GM10248 (cell line): Measurements from ENCODE around the gene EFCAB7.

ENCODE experiments used
- CTCF ChIA-PET: fragments of 300-600 bp; sonication (Branson Sonifier 250); formaldehyde crosslinking; extraction: SDS; loops from one replicate; lab custom pipeline; 2021; ENCODE audit warnings: antibody characterized with exemption; lab: Yijun Ruan, JAX
- POLR2A ChIA-PET: fragments of 350-650 bp; sonication (Branson Sonifier 250); formaldehyde crosslinking; extraction: SDS; loops from one replicate; lab custom pipeline; 2020; ENCODE audit warnings: antibody characterized with exemption; lab: Yijun Ruan, JAX
- DNase-seq: peaks from one replicate; pipeline ENCODE4 v3.0.0; 2012; ENCODE audit errors: extremely low spot score
- CTCF ChIP-seq: IDR thresholded peaks from 2 replicates; pipeline ENCODE4 v1.5.1; 2012; ENCODE audit warnings: mild to moderate bottlenecking, low read depth; ENCODE audit errors: extremely low read depth, missing control alignments, control extremely low read depth

The EFCAB7 gene

DNA sequence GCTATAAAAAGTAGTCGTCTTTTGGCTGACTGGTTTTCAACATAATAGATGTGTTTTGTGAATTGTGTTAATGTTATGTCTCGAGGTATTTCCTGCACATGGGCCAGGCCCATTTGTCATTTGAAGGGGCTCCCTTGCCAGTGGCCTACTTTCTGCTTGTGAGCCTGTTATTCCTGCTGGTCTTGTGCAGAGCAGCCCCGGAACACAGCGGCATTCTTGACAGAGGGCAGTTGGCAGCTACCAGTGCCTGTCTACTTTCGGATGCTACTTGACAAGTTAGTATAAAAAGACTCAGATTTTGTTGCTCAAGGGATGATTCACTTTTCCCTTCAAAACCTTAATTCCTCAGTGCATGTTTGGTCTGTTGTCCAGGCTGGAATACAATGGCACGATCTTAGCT is 98.4 kb downstream of the EFCAB7 start:
- POLR2A ChIA-PET = no interaction called here
- CTCF ChIA-PET = interaction anchor here (1.2 to 2.5 kb wide), 2 partner anchors 15 to 515 kb away, joined by 3 to 9 read pairs; no protein-coding TSS in a partner anchor
- no peak for TF ChIP-seq CTCF
- no peak for DNase-seq
